ENCODE results near the gene DDN. TPM values are rescaled to one million over a fixed set of nuclear protein-coding genes. Genes with fewer than 3 reads are reported as not detected.

DDN gene
- polyA plus RNA-seq, 1 of the 3 experiments (the other 2 are of a cell fraction) = 0.20 TPM

- no peak overlapping the region for H3K4me2 ChIP-seq
- no peak for TF ChIP-seq MXI1 (IDR thresholded peaks at IDR 0.05; ENCODE audit: low read depth, low read length)
- no peak for TF ChIP-seq TCF12 (IDR thresholded peaks at IDR 0.05)
- TF ChIP-seq FOSL2 (IDR thresholded peaks at IDR 0.05; ENCODE audit: borderline replicate concordance, low read depth) = no peak
- TF ChIP-seq CHD2 (IDR thresholded peaks at IDR 0.05; ENCODE audit: low read length, partially characterized antibody) = no peak
- TF ChIP-seq EP300 (IDR thresholded peaks at IDR 0.05; ENCODE audit: borderline replicate concordance in 1 of 2, low read depth in 1 of 2, low read length in 1 of 2) = no peak
- no peak for TF ChIP-seq GATA2 (CRISPR knock-in tag; IDR thresholded peaks at IDR 0.05)
- no peak for TF ChIP-seq EZH2phosphoT487 (IDR thresholded peaks at IDR 0.05; ENCODE audit: borderline replicate concordance, low read depth)
- no peaks in the 10 kb centered on the region for H3K9me3 ChIP-seq
- POLR2A ChIA-PET = interaction anchor here (1.0 kb wide), 1 partner anchor 11 kb away, joined by 3 read pairs; no protein-coding TSS in a partner anchor
- no peaks in the 10 kb centered on the region for H3K79me2 ChIP-seq (ENCODE audit: insufficient read depth)
- no peak for DNase-seq
- H3F3A ChIP-seq (replicated peaks; ENCODE audit: insufficient read depth) = no peaks in the 10 kb centered on the region
- CTCF ChIA-PET = interaction anchor here (0.6 to 1.3 kb wide), 5 partner anchors 14 to 52 kb away, joined by 3 to 4 read pairs (median 3); no protein-coding TSS in a partner anchor
- H4K20me1 ChIP-seq (ENCODE audit: insufficient read depth) = no peaks in the 10 kb centered on the region
- H3K27me3 ChIP-seq (ENCODE audit: insufficient read depth) = no peaks in the 10 kb centered on the region
- no peaks in the 10 kb centered on the region for H3K4me1 ChIP-seq (ENCODE audit: control insufficient read depth in 1 of 2, insufficient read depth in 2 of 2, low read depth in 1 of 2, low read length in 1 of 2)
- H3K9ac ChIP-seq = no peak overlapping the region
- no peaks in the 10 kb centered on the region for H3K9me2 ChIP-seq
- no peak overlapping the region for H2AFZ ChIP-seq (ENCODE audit: low read depth)
- H3K36me3 ChIP-seq (replicated peaks in 1 of 2; ENCODE audit: control insufficient read depth in 1 of 2, insufficient read depth in 2 of 2, low read length in 1 of 2) = peaks cover 48 to 87% of the 10 kb centered on the region in 2 experiments
- H3K4me3 ChIP-seq (ENCODE audit: low read depth in 2 of 2, low read length in 1 of 2) = no peak overlapping the region
- 92% methylated on average over 14 of the region's 14 CpGs for WGBS (ENCODE audit: low lambda C conversion rate)
- no peak overlapping the region for H3K27ac ChIP-seq (ENCODE audit: low read depth in 2 of 2, low read length in 1 of 2)
Observed at GRCh38 chr12:49040364-49040855, 41.2 kb upstream of the DDN start.

GRCh38 chr12:49039421-49040363 is 40.5 kb upstream of the DDN start:
- ChIA-PET CTCF (interaction anchor here (0.8 to 1.7 kb wide), 6 partner anchors 9 to 51 kb away, joined by 3 to 8 read pairs (median 4); no protein-coding TSS in a partner anchor), POLR2A (interaction anchor here (1.3 kb wide), 1 partner anchor 10 kb away, joined by 3 read pairs; no protein-coding TSS in a partner anchor)
- Histone ChIP-seq H3K9me3 (no peaks in the 10 kb centered on the region), H3F3A (replicated peaks; ENCODE audit: insufficient read depth) (no peaks in the 10 kb centered on the region), H3K4me2 (no peak overlapping the region), H3K79me2 (ENCODE audit: insufficient read depth) (no peaks in the 10 kb centered on the region), H3K9ac (no peak overlapping the region), H4K20me1 (ENCODE audit: insufficient read depth) (no peaks in the 10 kb centered on the region), H3K9me2 (no peaks in the 10 kb centered on the region), H3K27me3 (ENCODE audit: insufficient read depth) (no peaks in the 10 kb centered on the region), H3K4me1 (ENCODE audit: control insufficient read depth in 1 of 2, insufficient read depth in 2 of 2, low read depth in 1 of 2, low read length in 1 of 2) (no peaks in the 10 kb centered on the region), H2AFZ (ENCODE audit: low read depth) (no peak overlapping the region), H3K36me3 (replicated peaks in 1 of 2; ENCODE audit: control insufficient read depth in 1 of 2, insufficient read depth in 2 of 2, low read length in 1 of 2) (peaks cover 48 to 88% of the 10 kb centered on the region in 2 experiments), H3K4me3 (ENCODE audit: low read depth in 2 of 2, low read length in 1 of 2) (no peak overlapping the region), H3K27ac (ENCODE audit: low read depth in 2 of 2, low read length in 1 of 2) (no peak overlapping the region)
- TF ChIP-seq CTCF (IDR thresholded peaks at IDR 0.05) (no peak), EZH2phosphoT487 (IDR thresholded peaks at IDR 0.05; ENCODE audit: borderline replicate concordance, low read depth) (no peak), RFX5 (IDR thresholded peaks at IDR 0.05; ENCODE audit: low read length) (no peak), EP300 (IDR thresholded peaks at IDR 0.05; ENCODE audit: borderline replicate concordance in 1 of 2, low read depth in 1 of 2, low read length in 1 of 2) (no peak), RXRA (IDR thresholded peaks at IDR 0.05; ENCODE audit: borderline replicate concordance, low read depth) (no peak), NRF1 (IDR thresholded peaks at IDR 0.05; ENCODE audit: low read depth, low read length) (no peak), USF1 (IDR thresholded peaks at IDR 0.05; ENCODE audit: borderline replicate concordance, low read depth) (no peak), SIN3A (IDR thresholded peaks at IDR 0.05; ENCODE audit: borderline replicate concordance, low read depth, low read length) (no peak), MAX (IDR thresholded peaks at IDR 0.05; ENCODE audit: low read depth) (no peak), PBX3 (IDR thresholded peaks at IDR 0.05) (no peak), RCOR1 (IDR thresholded peaks at IDR 0.05; ENCODE audit: low read length) (no peak)
- DNase-seq = no peak
- WGBS (ENCODE audit: low lambda C conversion rate) = 98% methylated on average over 23 of the region's 30 CpGs
